NB4 (cell line): ENCODE results near the gene FAAH2.

Source experiments
- MYC ChIP-seq: IDR thresholded peaks from 2 replicates; pipeline ENCODE4 v1.6.1; 2011; ENCODE audit warnings: low read depth, low read length
- TF ChIP-seq, protein P1 (sequence below): IDR thresholded peaks from one replicate; pipeline ENCODE4 v1.5.1; 2012; ENCODE audit warnings: low read depth, low read length

DNA sequence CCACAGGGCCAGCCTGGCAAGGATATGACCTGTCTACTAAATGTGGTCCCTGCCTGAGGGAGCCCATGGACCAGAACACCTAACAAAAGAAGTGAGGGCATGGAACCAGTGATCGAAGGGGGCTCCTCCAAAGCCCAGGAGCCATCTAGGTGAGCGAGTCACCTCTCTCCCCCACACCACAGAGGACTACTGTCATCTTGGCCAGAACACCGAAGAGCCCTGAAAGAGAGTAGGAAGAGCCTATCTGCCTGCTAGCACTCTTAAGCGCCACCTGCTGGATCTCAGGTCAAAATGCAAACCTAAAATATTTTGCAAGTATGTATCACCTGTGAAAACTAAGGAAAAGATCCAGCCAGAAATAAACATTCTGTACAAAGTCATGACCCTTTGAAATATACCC lies 167.4 kb downstream of the FAAH2 start:
- TF ChIP-seq MYC, result no peak
- TF ChIP-seq, protein P1, sequence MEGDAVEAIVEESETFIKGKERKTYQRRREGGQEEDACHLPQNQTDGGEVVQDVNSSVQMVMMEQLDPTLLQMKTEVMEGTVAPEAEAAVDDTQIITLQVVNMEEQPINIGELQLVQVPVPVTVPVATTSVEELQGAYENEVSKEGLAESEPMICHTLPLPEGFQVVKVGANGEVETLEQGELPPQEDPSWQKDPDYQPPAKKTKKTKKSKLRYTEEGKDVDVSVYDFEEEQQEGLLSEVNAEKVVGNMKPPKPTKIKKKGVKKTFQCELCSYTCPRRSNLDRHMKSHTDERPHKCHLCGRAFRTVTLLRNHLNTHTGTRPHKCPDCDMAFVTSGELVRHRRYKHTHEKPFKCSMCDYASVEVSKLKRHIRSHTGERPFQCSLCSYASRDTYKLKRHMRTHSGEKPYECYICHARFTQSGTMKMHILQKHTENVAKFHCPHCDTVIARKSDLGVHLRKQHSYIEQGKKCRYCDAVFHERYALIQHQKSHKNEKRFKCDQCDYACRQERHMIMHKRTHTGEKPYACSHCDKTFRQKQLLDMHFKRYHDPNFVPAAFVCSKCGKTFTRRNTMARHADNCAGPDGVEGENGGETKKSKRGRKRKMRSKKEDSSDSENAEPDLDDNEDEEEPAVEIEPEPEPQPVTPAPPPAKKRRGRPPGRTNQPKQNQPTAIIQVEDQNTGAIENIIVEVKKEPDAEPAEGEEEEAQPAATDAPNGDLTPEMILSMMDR, result peak; percentile 50
